HEK293 (cell line): ENCODE results near the gene TBC1D17.
A peak's percentile ranks its signal among the peaks of the same experiment; 100 is the strongest.

Source experiments
- CTCF ChIA-PET: fragments of 350-600 bp; formaldehyde crosslinking; extraction: SDS; loops from one replicate; lab custom pipeline; 2021; ENCODE audit warnings: antibody characterized with exemption; lab: Yijun Ruan, JAX
- POLR2A ChIA-PET: fragments of 300-600 bp; formaldehyde crosslinking; extraction: SDS; loops from one replicate; lab custom pipeline; 2020; ENCODE audit warnings: antibody characterized with exemption, inconsistent platforms; lab: Yijun Ruan, JAX
- H3K27ac ChIP-seq: fragments of 200-500 bp; sonication (Bioruptor generic); 2 replicates; pipeline ENCODE4 v1.5.1; 2014; ENCODE audit warnings: low read depth, low read length, control low read depth, inconsistent platforms; ENCODE audit errors: extremely low read depth
- H3K36me3 ChIP-seq, 2 experiments: fragments of 200-500 bp in 1 of 2; sonication (Bioruptor generic) in 1 of 2; 1 replicate in 1 of 2; 2 replicates in 1 of 2; pipeline ENCODE4 v1.5.1; 2014 to 2017; ENCODE audit warnings: inconsistent platforms in 2 of 2, low read length in 2 of 2; ENCODE audit not compliant: control insufficient read depth in 2 of 2, insufficient read depth in 1 of 2
- H3K4me1 ChIP-seq: fragments of 200-500 bp; sonication (Bioruptor generic); 2 replicates; pipeline ENCODE4 v1.5.1; 2014; ENCODE audit warnings: mild to moderate bottlenecking, low read length, inconsistent platforms; ENCODE audit not compliant: control insufficient read depth, insufficient read depth
- H3K4me3 ChIP-seq: 2 replicates; pipeline ENCODE4 v1.5.1; 2011; ENCODE audit warnings: low read depth, mild to moderate bottlenecking, control low read depth, low read length, moderate library complexity
- H3K9me3 ChIP-seq: fragments of 200-500 bp; sonication (Bioruptor generic); 2 replicates; pipeline ENCODE4 v1.5.1; 2014; ENCODE audit warnings: low read depth, low read length, inconsistent platforms; ENCODE audit not compliant: control insufficient read depth, insufficient read depth
- ATF2 ChIP-seq: fragments of 450-650 bp; formaldehyde crosslinking; IDR thresholded peaks from 2 replicates; pipeline ENCODE4 v1.5.1; 2016; ENCODE audit warnings: missing biosample characterization, missing genetic modification characterization, low read depth
- EGR2 ChIP-seq: fragments of 450-650 bp; formaldehyde crosslinking; IDR thresholded peaks from 2 replicates; pipeline ENCODE4 v1.5.1; 2016; ENCODE audit warnings: low read depth, missing biosample characterization, missing genetic modification characterization
- GLI4 ChIP-seq: fragments of 450-650 bp; formaldehyde crosslinking; IDR thresholded peaks from 2 replicates; pipeline ENCODE4 v1.5.1; 2016; ENCODE audit warnings: missing biosample characterization, missing genetic modification characterization
- INSM2 ChIP-seq: fragments of 450-650 bp; formaldehyde crosslinking; IDR thresholded peaks from 2 replicates; pipeline ENCODE4 v1.5.1; 2016; ENCODE audit warnings: missing biosample characterization, missing genetic modification characterization
- KLF17 ChIP-seq: fragments of 450-650 bp; formaldehyde crosslinking; IDR thresholded peaks from 2 replicates; pipeline ENCODE4 v1.5.1; 2016; ENCODE audit warnings: missing biosample characterization, missing genetic modification characterization
- MYNN ChIP-seq: fragments of 450-650 bp; formaldehyde crosslinking; IDR thresholded peaks from 2 replicates; pipeline ENCODE4 v1.5.1; 2016; ENCODE audit warnings: missing biosample characterization, missing genetic modification characterization, borderline replicate concordance
- OSR2 ChIP-seq: fragments of 450-650 bp; formaldehyde crosslinking; IDR thresholded peaks from 2 replicates; pipeline ENCODE4 v1.5.1; 2016; ENCODE audit warnings: missing biosample characterization, missing genetic modification characterization
- ZBTB21 ChIP-seq: fragments of 450-650 bp; formaldehyde crosslinking; IDR thresholded peaks from 2 replicates; pipeline ENCODE4 v1.5.1; 2017; ENCODE audit warnings: missing biosample characterization, missing genetic modification characterization
- ZBTB44 ChIP-seq: fragments of 450-650 bp; IDR thresholded peaks from 2 replicates; pipeline ENCODE4 v1.5.1; 2018; ENCODE audit warnings: missing biosample characterization, mild to moderate bottlenecking, missing genetic modification characterization
- ZFP69B ChIP-seq: fragments of 450-650 bp; formaldehyde crosslinking; IDR thresholded peaks from 2 replicates; pipeline ENCODE4 v1.5.1; 2016; ENCODE audit warnings: missing biosample characterization, missing genetic modification characterization
- ZNF146 ChIP-seq: fragments of 450-650 bp; formaldehyde crosslinking; IDR thresholded peaks from 2 replicates; pipeline ENCODE4 v1.5.1; 2016; ENCODE audit warnings: missing biosample characterization, missing genetic modification characterization
- ZNF311 ChIP-seq: fragments of 450-650 bp; formaldehyde crosslinking; IDR thresholded peaks from 2 replicates; pipeline ENCODE4 v1.5.1; 2017; ENCODE audit warnings: missing biosample characterization, missing genetic modification characterization, borderline replicate concordance
- ZNF341 ChIP-seq: fragments of 450-650 bp; formaldehyde crosslinking; IDR thresholded peaks from 2 replicates; pipeline ENCODE4; 2016; ENCODE audit warnings: low read depth, missing biosample characterization, missing genetic modification characterization
- ZNF391 ChIP-seq: fragments of 450-650 bp; formaldehyde crosslinking; IDR thresholded peaks from 2 replicates; pipeline ENCODE4 v1.5.1; 2016; ENCODE audit warnings: low read depth, missing biosample characterization, missing genetic modification characterization, borderline replicate concordance
- ZNF501 ChIP-seq: fragments of 450-650 bp; formaldehyde crosslinking; IDR thresholded peaks from 2 replicates; pipeline ENCODE4 v1.5.1; 2016; ENCODE audit warnings: missing biosample characterization, missing genetic modification characterization
- ZNF529 ChIP-seq: fragments of 450-650 bp; formaldehyde crosslinking; IDR thresholded peaks from 2 replicates; pipeline ENCODE4 v1.5.1; 2017; ENCODE audit warnings: missing genetic modification characterization, missing biosample characterization; ENCODE audit not compliant: insufficient replicate concordance
- ZNF530 ChIP-seq: fragments of 450-650 bp; formaldehyde crosslinking; IDR thresholded peaks from 2 replicates; pipeline ENCODE4 v1.5.1; 2016; ENCODE audit warnings: low read depth, missing biosample characterization, missing genetic modification characterization
- ZNF561 ChIP-seq: fragments of 450-650 bp; IDR thresholded peaks from 2 replicates; pipeline ENCODE4 v1.5.1; 2018; ENCODE audit warnings: missing biosample characterization, missing genetic modification characterization, borderline replicate concordance
- ZNF677 ChIP-seq: fragments of 450-650 bp; IDR thresholded peaks from 2 replicates; pipeline ENCODE4 v1.5.0; 2018; ENCODE audit warnings: missing biosample characterization, mild to moderate bottlenecking, missing genetic modification characterization, moderate library complexity
- ZNF777 ChIP-seq: fragments of 450-650 bp; formaldehyde crosslinking; IDR thresholded peaks from 2 replicates; pipeline ENCODE4 v1.5.1; 2017; ENCODE audit warnings: missing biosample characterization, missing genetic modification characterization, borderline replicate concordance
- ZNF785 ChIP-seq: fragments of 450-650 bp; formaldehyde crosslinking; IDR thresholded peaks from 2 replicates; pipeline ENCODE4 v1.5.1; 2016; ENCODE audit warnings: missing biosample characterization, missing genetic modification characterization
- ZNF792 ChIP-seq: fragments of 450-650 bp; formaldehyde crosslinking; IDR thresholded peaks from 2 replicates; pipeline ENCODE4 v1.5.1; 2016; ENCODE audit warnings: missing biosample characterization, missing genetic modification characterization
- TF ChIP-seq, protein P1 (sequence below): fragments of 450-650 bp; formaldehyde crosslinking; IDR thresholded peaks from 2 replicates; pipeline ENCODE4 v1.5.1; 2016; ENCODE audit warnings: missing biosample characterization, missing genetic modification characterization, borderline replicate concordance
- TF ChIP-seq, protein P2 (sequence below): fragments of 450-650 bp; formaldehyde crosslinking; IDR thresholded peaks from 2 replicates; pipeline ENCODE4 v1.5.1; 2016; ENCODE audit warnings: missing biosample characterization, missing genetic modification characterization

The TBC1D17 gene

DNA sequence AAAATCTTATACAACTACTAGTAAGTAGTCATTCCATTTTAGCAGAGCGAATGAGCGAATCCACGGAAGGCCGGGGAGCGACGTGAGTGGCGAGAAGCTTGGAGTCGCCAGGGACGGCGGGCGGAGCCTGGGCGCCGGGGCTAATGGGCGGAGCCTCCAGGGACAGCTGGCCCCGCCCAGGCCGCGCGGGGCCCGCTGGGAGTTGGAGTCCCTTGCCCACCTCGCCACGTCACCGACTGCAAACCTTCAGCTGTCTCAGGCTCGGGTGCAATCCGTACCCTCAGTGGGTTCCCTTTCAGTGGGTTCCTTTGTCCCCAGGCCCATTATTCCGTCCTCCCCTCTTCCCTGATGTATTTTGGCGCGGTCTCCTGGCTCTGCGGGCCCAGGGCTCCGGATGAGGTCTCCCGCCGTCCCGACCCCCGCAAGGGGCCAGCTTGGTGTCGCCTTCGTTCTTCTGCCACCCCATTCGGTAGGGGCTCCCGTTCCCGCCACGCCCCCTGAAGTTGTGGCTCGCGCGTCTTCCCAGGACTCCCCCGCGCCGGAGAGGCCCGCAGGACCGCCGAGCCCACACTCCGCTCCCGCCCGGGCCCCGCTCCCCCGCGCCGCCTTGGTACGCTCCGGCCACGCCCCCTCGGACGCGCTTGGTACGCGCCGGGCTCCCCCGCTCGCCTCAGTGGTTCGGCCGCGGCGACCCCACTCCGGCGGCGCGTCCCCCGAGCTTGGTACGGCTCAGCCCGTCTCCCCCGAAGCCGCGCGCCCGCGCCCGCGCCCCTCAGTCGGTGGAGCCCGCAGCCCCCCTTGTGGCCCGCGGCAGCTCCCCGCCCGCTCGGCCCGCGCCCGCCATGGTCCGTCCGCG is 26.8 kb upstream of the TBC1D17 start, which contains the start of gene PTOV1:
TSS of gene PTOV1 (plus strand) at position 673 of the 856 bp plus-strand sequence.
- ChIA-PET CTCF (interaction anchor here (0.6 to 1.7 kb wide), 10 partner anchors 13 to 281 kb away, joined by 3 to 7 read pairs (median 4); partner anchors contain the start of gene FUZ), POLR2A (interaction anchor here (0.5 to 8.8 kb wide), 20 partner anchors 8 to 355 kb away, joined by 3 to 128 read pairs (median 4); partner anchors contain the start of genes AP2A1, ATF5, FUZ and MED25)
- peak within 1 kb of the TSS; percentile 99 for H3K27ac ChIP-seq
- no peaks in the 10 kb centered on the region for H3K9me3 ChIP-seq
- H3K4me3 ChIP-seq, result peak within 1 kb of the TSS; percentile 76
- peaks cover 0 to 18% of the 10 kb centered on the region in 2 experiments; a peak in 2 of 3 replicates for H3K36me3 ChIP-seq
- peaks cover 17% of the 10 kb centered on the region; the same call in 1 of the 2 replicates for H3K4me1 ChIP-seq
- TF ChIP-seq MYNN (tag by site-specific recombination) (no peak), ZNF529 (no peak), ZNF785 (tag by site-specific recombination) (peak; percentile 88; the same call in 1 of the 2 replicates), ZNF561 (peak; percentile 97), GLI4 (peak; percentile 79; the same call in 1 of the 2 replicates), ATF2 (tag by site-specific recombination) (0 out of 2 replicates have a peak, but pooled peaks have one; percentile 17), EGR2 (tag by site-specific recombination) (peak; percentile 77), ZFP69B (tag by site-specific recombination) (peak; percentile 90), KLF17 (tag by site-specific recombination) (0 out of 2 replicates have a peak, but pooled peaks have one; percentile 51), INSM2 (tag by site-specific recombination) (0 out of 2 replicates have a peak, but pooled peaks have one; percentile 54), OSR2 (tag by site-specific recombination) (peak; percentile 44; the same call in 1 of the 2 replicates), ZBTB44 (peak; percentile 11; the same call in 1 of the 2 replicates), ZNF677 (tag by site-specific recombination) (0 out of 2 replicates have a peak, but pooled peaks have one; percentile 18), ZNF146 (no peak), ZBTB21 (tag by site-specific recombination) (peak; percentile 65; the same call in 1 of the 2 replicates), ZNF501 (peak; percentile 82; the same call in 1 of the 2 replicates), ZNF792 (tag by site-specific recombination) (no peak), ZNF341 (no peak; the same call in 1 of the 2 replicates), ZNF777 (tag by site-specific recombination) (0 out of 2 replicates have a peak, but pooled peaks have one; percentile 54), ZNF530 (tag by site-specific recombination) (no peak), ZNF311 (no peak), ZNF391 (tag by site-specific recombination) (peak; percentile 92)
- TF ChIP-seq, protein P1, sequence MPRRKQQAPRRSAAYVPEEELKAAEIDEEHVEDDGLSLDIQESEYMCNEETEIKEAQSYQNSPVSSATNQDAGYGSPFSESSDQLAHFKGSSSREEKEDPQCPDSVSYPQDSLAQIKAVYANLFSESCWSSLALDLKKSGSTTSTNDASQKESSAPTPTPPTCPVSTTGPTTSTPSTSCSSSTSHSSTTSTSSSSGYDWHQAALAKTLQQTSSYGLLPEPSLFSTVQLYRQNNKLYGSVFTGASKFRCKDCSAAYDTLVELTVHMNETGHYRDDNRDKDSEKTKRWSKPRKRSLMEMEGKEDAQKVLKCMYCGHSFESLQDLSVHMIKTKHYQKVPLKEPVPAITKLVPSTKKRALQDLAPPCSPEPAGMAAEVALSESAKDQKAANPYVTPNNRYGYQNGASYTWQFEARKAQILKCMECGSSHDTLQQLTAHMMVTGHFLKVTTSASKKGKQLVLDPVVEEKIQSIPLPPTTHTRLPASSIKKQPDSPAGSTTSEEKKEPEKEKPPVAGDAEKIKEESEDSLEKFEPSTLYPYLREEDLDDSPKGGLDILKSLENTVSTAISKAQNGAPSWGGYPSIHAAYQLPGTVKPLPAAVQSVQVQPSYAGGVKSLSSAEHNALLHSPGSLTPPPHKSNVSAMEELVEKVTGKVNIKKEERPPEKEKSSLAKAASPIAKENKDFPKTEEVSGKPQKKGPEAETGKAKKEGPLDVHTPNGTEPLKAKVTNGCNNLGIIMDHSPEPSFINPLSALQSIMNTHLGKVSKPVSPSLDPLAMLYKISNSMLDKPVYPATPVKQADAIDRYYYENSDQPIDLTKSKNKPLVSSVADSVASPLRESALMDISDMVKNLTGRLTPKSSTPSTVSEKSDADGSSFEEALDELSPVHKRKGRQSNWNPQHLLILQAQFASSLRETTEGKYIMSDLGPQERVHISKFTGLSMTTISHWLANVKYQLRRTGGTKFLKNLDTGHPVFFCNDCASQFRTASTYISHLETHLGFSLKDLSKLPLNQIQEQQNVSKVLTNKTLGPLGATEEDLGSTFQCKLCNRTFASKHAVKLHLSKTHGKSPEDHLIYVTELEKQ (tag by site-specific recombination), result 0 out of 2 replicates have a peak, but pooled peaks have one; percentile 8
- TF ChIP-seq, protein P2, sequence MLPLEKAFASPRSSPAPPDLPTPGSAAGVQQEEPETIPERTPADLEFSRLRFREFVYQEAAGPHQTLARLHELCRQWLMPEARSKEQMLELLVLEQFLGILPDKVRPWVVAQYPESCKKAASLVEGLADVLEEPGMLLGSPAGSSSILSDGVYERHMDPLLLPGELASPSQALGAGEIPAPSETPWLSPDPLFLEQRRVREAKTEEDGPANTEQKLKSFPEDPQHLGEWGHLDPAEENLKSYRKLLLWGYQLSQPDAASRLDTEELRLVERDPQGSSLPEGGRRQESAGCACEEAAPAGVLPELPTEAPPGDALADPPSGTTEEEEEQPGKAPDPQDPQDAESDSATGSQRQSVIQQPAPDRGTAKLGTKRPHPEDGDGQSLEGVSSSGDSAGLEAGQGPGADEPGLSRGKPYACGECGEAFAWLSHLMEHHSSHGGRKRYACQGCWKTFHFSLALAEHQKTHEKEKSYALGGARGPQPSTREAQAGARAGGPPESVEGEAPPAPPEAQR, result no peak
